Activated effector memory CD4-positive, alpha-beta T cell treated with Interleukin-2 at 50 U/mL for 16 hours (primary cell): ENCODE measurements around the gene KCTD14.
"Not testable (repeated sequence)": the region's sequence is repeated elsewhere in the genome, so short reads cannot be mapped to it uniquely, and the experiment has no call there.

ENCODE experiments used
- DNase-seq: peaks from one replicate; pipeline ENCODE4 v3.0.0-alpha.2; 2020

KCTD14 gene

GRCh38 chr11:78045851-78046485, 22.9 kb upstream of the KCTD14 start:
- DNase-seq, result peak; percentile 70

GRCh38 chr11:78044706-78045105, 21.6 kb upstream of the KCTD14 start:
- no peak for DNase-seq

- DNase-seq, result no peak
Observed at GRCh38 chr11:78041843-78042440, 18.9 kb upstream of the KCTD14 start.

- not testable (repeated sequence) for DNase-seq
Observed at GRCh38 chr11:78041380-78041719, 18.3 kb upstream of the KCTD14 start.

- DNase-seq, result no peak
Observed at GRCh38 chr11:78040691-78041379, 17.8 kb upstream of the KCTD14 start.

GRCh38 chr11:78039919-78040671, 17.0 kb upstream of the KCTD14 start:
- DNase-seq, result no peak

GRCh38 chr11:78039391-78039918, 16.4 kb upstream of the KCTD14 start:
- no peak for DNase-seq

GRCh38 chr11:78038697-78039313, 15.7 kb upstream of the KCTD14 start:
- DNase-seq, result no peak

GRCh38 chr11:78037825-78038620, 14.9 kb upstream of the KCTD14 start:
- DNase-seq, result no peak

- no peak for DNase-seq
Observed at GRCh38 chr11:78037056-78037455, 14.0 kb upstream of the KCTD14 start.

- no peak for DNase-seq
Observed at GRCh38 chr11:78036313-78036712, 13.2 kb upstream of the KCTD14 start.

- DNase-seq, result no peak
Observed at GRCh38 chr11:78034623-78035022, 11.5 kb upstream of the KCTD14 start.

GRCh38 chr11:78033040-78033439, 10.0 kb upstream of the KCTD14 start:
- no peak for DNase-seq

- DNase-seq, result no peak
Observed at GRCh38 chr11:78032090-78032489, 9.0 kb upstream of the KCTD14 start.

GRCh38 chr11:78031629-78032028, 8.6 kb upstream of the KCTD14 start:
- no peak for DNase-seq

- no peak for DNase-seq
Observed at GRCh38 chr11:78030429-78031325, 7.6 kb upstream of the KCTD14 start.

- not testable (repeated sequence) for DNase-seq
Observed at GRCh38 chr11:78028423-78028822, 5.3 kb upstream of the KCTD14 start.

GRCh38 chr11:78027759-78028158, 4.7 kb upstream of the KCTD14 start:
- no peak for DNase-seq

GRCh38 chr11:78025378-78025777, 2.3 kb upstream of the KCTD14 start:
- no peak for DNase-seq

GRCh38 chr11:78023426-78023825, 350 bp upstream of the KCTD14 start:
- DNase-seq, result no peak

GRCh38 chr11:78021611-78022010, 1.5 kb downstream of the KCTD14 start:
- no peak for DNase-seq
